HG02759 (cell line): ENCODE results near the gene STK11IP.

Experiments used
- ATAC-seq: cut with Tn5 transposase; IDR thresholded peaks from one replicate; pipeline ENCODE4 v1.9.1; 2021; ENCODE audit warnings: mild to moderate bottlenecking, moderate library complexity; ENCODE audit not compliant: unreplicated experiment

STK11IP gene

DNA sequence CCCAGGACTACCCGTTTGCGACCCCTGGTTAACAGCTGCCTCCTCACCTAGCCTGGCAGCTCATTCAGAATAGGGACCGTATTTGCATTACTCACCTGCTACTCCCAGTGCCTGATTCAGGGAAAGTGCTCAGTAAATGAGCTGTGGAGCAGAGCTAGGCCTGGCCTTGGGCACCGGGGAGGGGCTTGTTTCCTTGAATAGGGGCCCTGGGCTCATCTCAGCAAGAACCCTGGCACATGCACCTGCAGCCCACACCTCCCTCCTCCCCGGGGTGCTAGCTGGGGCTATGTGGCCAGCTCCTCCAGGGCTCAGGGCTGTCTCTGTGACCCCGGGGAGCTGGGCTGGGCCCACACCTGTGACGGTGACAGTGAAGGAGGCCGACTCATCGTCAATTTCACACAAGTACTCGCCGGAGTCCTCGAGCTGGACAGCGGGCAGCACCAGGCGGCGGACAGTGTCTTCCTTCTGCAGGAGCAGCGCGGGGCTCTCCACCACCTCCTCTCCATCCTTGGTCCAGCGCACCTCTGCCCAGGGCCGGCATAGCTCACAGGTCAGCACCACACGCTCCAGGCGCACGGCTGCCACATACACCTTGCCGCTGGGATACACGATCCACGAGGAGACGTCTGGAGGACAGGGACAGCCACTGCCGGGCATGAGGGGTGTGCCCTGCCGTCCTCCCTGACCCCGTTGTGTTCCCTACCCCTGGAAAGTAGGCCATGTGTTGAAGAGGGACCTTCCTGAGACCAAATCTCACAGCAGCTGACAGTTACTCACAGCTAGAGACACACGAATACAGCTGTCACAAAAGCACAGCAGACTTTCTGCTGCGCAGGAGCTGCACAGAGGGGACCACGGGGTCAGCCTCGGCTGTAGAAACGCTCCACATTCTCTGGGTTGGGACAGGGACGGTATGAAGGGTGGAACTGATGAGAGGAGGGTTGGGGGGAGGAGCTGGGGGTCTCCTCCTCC is 35.3 kb upstream of the STK11IP start:
- ATAC-seq: no peak

DNA sequence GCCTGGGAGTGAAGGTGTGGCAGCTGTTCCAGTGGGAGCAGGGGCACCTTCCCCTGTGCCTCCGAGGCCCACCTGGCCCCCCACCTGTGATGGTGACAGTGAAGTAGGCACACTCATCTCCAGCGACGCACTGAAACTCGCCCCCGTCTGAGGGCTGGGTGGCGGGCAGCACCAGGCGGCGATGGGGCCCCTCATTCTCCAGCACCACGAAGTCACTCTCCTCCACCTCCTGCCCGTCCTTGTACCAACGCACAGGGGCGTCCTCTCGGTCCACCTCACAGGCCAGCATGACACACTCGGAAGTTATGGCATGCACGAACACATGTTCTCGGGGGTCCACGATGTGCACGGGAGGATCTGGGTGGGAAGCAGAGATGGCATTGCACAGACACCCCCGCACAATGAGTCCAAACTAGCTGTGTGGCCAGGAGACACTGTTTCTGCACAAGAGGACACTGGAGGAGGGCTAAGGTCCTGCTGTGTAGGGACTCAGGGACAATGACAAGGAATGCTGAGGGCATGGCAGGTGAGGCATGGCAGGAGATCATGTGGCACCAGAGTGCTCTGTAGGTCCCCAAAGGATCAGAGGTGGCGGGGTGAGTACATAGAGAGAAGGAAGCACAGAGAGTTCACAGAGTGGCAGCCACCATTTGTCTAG is 34.3 kb upstream of the STK11IP start:
- no peak for ATAC-seq

- ATAC-seq: no peak
Observed at GRCh38 chr2:219565130-219566080, 32.3 kb upstream of the STK11IP start.

DNA sequence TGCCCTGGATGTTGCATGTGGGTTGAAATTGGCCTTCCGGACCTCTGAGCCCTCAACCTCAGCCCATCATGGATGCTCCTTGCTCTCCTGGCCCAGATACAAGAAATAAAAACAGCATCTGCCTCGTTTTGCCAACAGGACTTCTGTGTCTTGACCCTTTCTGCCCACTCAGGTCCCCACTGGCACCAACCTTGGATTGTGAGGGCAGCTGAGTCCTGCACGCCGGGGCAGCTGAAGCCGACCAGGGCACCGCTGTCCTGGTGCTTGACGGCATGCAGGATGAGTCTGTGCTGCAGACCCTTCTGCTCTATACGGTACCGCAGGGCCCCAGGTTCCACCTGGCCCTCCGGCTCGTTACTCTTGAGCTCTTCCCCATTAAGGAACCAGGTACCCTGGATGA is 31.0 kb upstream of the STK11IP start:
- no peak for ATAC-seq

DNA sequence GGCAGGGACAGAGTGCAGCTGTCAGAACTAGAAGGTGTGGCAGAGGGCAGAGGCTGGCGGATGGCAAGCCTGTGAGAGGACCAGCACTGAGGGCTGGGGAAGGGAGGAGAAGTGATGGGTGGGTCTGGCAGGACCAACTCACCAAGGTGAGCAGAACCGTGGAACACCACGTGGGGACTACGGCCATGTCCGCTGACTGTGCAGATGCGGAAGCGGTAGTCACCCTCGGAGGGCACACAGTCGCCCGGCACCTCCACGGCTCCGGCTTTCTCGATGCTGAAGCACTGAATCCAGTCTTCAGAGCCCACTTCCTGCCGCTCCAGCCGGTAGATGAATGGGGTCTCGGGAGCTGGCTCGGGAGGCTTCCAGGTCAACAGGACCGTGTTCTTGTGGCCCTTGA is 30.5 kb upstream of the STK11IP start:
- no peak for ATAC-seq

GRCh38 chr2:219567791-219568361 is 29.8 kb upstream of the STK11IP start:
- ATAC-seq: no peak

DNA sequence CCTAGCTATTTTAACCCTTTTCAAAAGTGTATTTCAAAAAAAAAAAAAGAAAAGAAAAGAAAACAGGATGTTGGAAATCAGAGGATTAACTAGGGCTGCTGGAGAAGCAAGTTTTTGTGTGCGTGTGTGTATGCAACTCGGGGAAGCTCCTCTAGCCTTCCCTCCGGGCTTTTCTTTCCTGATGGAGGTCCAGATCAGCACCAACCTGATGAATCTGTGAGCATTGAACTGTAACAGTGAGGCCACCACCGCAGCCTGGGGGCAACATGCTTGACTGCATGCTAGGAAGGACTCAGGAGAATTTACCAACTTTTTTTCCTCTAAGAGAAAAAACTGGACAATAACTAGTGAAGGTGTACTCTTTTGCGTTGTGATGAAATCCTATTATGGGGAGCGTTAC is 28.6 kb upstream of the STK11IP start:
- no peak for ATAC-seq

GRCh38 chr2:219569635-219570034 is 28.0 kb upstream of the STK11IP start:
- no peak for ATAC-seq

DNA sequence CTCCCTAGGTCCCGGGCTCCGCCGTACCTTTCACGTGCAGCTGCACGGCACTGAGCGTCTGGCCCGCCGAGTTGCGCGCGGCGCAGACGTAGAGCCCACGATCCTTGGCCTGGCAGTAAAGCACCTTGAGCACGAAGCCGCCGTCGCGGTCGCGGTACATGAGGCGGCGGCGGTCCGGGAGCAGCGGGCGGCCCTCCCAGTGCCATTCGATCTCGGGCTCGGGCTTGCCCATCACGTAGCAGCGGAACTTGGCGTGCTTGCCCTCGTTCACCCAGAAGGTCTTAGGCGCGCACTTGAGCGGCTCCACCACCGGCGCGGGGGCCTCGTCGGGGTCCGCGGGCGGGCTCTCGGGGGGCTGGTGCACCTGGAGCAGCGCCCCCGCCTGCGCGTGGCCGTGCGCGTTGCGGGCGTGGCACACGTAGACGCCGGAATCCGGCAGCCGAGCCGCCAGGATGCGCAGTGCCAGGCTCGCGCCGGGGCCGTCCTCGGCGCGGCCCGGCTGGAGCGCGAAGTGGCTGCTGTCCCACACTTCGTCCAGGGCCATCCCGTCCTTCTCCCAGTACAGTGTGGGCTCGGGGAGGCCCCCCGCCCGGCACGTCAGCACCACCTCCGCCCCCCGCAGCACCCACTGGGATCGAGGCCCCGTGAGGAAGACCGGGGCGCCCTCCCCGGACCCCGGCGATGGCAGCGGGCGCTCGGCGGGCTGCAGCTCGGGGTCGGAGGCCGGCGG is 27.3 kb upstream of the STK11IP start:
- no peak for ATAC-seq

GRCh38 chr2:219570924-219571310 is 26.7 kb upstream of the STK11IP start:
- ATAC-seq: no peak

DNA sequence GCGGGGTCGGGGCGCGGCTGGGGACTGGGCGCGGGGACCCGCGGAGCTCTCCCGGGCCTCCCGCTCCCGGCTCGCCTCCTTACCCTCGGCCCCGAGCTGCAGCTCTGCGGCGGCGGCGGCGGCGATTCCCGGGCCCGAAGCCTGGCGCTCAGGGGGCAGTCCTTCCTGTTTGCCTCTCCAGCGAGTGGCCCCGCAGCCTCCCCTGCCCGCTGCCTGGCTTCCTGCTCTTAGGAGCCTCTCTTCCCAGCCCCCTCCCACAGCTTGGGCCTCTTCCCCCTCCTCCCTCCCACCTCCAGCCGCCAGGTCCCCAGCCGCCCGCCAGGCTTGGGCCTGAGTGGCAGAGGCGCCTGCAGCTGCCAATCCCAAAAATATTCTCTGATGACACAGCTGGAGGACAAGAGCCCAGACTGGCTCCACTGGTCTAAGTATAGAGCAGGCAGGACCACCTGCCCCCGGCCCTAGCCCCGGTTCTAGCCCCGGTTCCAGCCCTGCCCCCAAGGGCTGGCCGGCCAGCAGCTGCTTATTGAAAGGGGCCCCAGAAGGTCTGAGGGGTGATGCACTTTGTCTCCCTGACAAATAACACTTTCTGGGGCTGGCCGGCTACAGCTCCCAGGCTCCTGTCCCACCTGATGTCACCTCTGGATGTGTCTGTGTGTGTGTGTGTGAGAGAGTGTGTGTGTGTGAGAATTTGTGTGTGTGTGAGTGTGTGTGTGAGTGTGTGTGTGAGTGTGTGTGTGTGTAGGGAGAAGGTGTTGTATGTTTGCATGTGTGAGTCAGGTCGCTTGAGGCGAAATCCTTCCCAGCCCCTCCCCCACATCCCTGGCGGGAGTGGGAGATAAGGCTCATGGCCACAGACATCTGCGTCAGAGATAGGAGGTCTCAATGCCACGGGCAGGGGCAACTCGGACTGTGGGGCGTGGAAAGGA is 26.1 kb upstream of the STK11IP start, which contains the start of gene OBSL1:
Gene OBSL1 (minus strand): TSS at position 229 of the 926 bp plus-strand sequence. CDS start 307 bp downstream, outside the sequence.
- ATAC-seq: no peak

- ATAC-seq: no peak
Observed at GRCh38 chr2:219572237-219573001, 25.2 kb upstream of the STK11IP start, which contains the start of gene INHA. INHA (plus strand) TSS chr2:219572310; CDS start chr2:219572375, 65 bp downstream.

GRCh38 chr2:219573166-219573565 is 24.5 kb upstream of the STK11IP start:
- ATAC-seq: no peak

DNA sequence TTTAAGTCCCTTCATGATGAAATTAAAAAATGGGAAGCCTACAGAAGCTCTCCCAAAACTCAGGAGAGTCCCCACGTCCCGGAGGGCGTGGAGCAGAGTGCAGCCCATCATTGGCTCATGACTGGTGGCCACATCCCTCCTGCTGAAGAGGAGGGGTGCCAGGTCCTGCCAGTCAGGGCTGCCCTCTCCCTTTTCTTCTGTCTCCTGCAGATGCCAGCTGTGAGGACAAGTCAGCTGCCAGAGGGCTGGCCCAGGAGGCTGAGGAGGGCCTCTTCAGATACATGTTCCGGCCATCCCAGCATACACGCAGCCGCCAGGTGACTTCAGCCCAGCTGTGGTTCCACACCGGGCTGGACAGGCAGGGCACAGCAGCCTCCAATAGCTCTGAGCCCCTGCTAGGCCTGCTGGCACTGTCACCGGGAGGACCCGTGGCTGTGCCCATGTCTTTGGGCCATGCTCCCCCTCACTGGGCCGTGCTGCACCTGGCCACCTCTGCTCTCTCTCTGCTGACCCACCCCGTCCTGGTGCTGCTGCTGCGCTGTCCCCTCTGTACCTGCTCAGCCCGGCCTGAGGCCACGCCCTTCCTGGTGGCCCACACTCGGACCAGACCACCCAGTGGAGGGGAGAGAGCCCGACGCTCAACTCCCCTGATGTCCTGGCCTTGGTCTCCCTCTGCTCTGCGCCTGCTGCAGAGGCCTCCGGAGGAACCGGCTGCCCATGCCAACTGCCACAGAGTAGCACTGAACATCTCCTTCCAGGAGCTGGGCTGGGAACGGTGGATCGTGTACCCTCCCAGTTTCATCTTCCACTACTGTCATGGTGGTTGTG is 23.0 kb upstream of the STK11IP start:
- no peak for ATAC-seq

DNA sequence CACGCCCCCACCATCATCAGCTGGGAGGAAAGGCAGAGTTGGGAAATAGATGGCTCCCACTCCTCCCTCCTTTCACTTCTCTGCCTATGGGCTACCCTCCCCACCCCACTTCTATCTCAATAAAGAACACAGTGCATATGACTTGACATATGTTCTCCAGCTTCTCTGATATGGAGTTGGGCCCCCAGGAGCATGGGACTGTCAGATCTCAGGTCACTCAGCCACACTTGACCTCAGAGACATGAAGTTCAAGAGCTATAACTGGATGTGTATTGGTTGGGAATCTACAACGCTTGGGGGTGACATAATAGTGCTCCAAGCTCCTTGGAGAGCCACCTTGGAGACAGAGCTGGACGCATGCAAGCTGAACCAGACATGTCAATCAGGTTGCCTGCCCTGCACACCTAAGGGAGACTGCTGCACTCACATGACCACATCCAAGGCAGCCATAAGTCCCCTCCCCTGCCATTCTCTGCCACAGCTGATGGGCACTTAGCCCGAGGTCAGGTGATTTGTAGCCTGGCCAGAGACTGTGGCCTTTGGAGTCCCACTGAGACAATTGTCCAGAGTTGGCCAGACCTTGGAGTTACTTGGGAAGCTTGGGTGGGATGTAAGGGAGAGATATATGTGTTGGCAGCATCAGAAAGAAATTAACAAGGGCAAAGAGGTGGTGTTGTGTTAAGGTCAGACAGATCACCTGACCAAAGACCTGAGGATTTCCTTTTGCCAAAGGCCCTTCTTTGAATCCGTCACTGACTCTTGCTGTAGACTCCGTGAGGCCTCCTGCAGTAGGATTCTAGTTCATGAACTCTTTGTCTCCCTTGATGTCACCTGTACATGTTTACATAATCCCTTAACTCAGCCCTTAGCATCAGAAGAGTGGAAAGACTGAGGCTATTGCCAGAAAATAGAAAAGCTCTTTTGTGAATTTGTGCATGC is 21.8 kb upstream of the STK11IP start:
- no peak for ATAC-seq
